GM06990 (cell line): ENCODE results near the gene TBC1D5.

Experiments
- DNase-seq: peaks from one replicate; pipeline ENCODE4 v3.0.0-alpha.2; 2011; ENCODE audit not compliant: insufficient read length; ENCODE audit errors: extremely low read depth
- H3K27me3 ChIP-seq: replicated peaks from 2 replicates; pipeline ENCODE4 v1.6.0; 2011; ENCODE audit warnings: low read length; ENCODE audit not compliant: control insufficient read depth, insufficient read depth
- H3K36me3 ChIP-seq: 2 replicates; pipeline ENCODE4 v1.5.1; 2011; ENCODE audit warnings: low read length; ENCODE audit not compliant: control insufficient read depth, insufficient read depth
- H3K4me3 ChIP-seq: replicated peaks from 2 replicates; pipeline ENCODE4 v1.5.1; 2011; ENCODE audit warnings: low read depth, mild to moderate bottlenecking, control low read depth, low read length
- TF ChIP-seq, protein P1 (sequence below): IDR thresholded peaks from 2 replicates; pipeline ENCODE4 v1.5.1; 2011; ENCODE audit warnings: low read length, control low read depth, mild to moderate bottlenecking, inconsistent platforms; ENCODE audit not compliant: insufficient read depth, poor library complexity, severe bottlenecking

TBC1D5 gene

DNA sequence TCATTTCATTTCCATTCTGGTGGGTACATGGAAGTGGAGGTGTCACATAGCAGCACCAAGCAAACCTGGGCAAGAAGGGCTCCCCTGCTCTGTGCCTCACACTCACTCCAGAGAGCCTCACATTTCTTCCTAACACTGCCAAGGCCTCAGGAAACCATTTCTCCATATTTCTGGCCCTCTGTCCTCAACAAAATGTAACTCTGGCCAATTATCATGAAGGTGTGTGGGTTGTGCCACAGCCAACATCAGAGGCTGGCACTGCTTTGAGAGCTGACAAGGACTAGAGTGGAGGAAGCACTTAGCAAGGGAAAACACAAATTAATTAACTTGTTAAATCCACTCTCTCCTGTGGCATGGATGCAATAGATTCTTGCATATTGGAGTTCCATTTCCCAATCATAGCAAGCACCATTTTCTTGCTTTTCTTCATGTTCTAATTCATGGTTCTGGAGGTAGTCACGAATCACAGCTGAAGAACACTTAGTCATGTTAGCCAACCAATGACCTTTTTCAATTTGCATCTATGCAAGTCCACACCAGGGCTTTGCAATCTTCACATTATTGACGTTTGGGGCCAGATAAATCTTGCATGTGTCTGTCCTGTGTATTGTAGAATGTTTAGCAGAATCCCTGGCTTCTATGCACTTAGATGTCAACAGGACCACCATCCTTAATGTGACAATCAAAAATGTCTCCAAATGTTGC is 616.5 kb downstream of the TBC1D5 start:
- TF ChIP-seq, protein P1, sequence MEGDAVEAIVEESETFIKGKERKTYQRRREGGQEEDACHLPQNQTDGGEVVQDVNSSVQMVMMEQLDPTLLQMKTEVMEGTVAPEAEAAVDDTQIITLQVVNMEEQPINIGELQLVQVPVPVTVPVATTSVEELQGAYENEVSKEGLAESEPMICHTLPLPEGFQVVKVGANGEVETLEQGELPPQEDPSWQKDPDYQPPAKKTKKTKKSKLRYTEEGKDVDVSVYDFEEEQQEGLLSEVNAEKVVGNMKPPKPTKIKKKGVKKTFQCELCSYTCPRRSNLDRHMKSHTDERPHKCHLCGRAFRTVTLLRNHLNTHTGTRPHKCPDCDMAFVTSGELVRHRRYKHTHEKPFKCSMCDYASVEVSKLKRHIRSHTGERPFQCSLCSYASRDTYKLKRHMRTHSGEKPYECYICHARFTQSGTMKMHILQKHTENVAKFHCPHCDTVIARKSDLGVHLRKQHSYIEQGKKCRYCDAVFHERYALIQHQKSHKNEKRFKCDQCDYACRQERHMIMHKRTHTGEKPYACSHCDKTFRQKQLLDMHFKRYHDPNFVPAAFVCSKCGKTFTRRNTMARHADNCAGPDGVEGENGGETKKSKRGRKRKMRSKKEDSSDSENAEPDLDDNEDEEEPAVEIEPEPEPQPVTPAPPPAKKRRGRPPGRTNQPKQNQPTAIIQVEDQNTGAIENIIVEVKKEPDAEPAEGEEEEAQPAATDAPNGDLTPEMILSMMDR, result no peak
- DNase-seq, result no peak

GRCh38 chr3:17122758-17123157 is 619.7 kb downstream of the TBC1D5 start:
- Histone ChIP-seq H3K27me3 (no peaks in the 10 kb centered on the region), H3K4me3 (no peak overlapping the region), H3K36me3 (no peaks in the 10 kb centered on the region)
- DNase-seq, result no peak
- TF ChIP-seq, protein P1, result no peak

More for the DNA sequence above, 616.5 kb downstream of the TBC1D5 start:
- no peaks in the 10 kb centered on the region for H3K36me3 ChIP-seq
- H3K27me3 ChIP-seq, result no peaks in the 10 kb centered on the region
- H3K4me3 ChIP-seq, result no peak overlapping the region

- DNase-seq, result no peak
- H3K27me3 ChIP-seq, result no peaks in the 10 kb centered on the region
- H3K4me3 ChIP-seq, result no peak overlapping the region
- TF ChIP-seq, protein P1, result no peak
- no peaks in the 10 kb centered on the region for H3K36me3 ChIP-seq
Observed at GRCh38 chr3:17121336-17121735, 621.1 kb downstream of the TBC1D5 start.

- TF ChIP-seq, protein P1, result no peak
- H3K4me3 ChIP-seq, result no peak overlapping the region
- H3K27me3 ChIP-seq, result no peaks in the 10 kb centered on the region
- no peaks in the 10 kb centered on the region for H3K36me3 ChIP-seq
- no peak for DNase-seq
Observed at GRCh38 chr3:17120115-17120514, 622.3 kb downstream of the TBC1D5 start.

GRCh38 chr3:17119201-17120072 is 623.0 kb downstream of the TBC1D5 start:
- H3K4me3 ChIP-seq, result no peak overlapping the region
- TF ChIP-seq, protein P1, result no peak
- DNase-seq, result no peak
- H3K27me3 ChIP-seq, result no peaks in the 10 kb centered on the region
- no peaks in the 10 kb centered on the region for H3K36me3 ChIP-seq
